H9 (cell line): Measurements from ENCODE around the gene RB1. TPM values are rescaled to one million over a fixed set of nuclear protein-coding genes. Genes with fewer than 3 reads are reported as not detected.

Source experiments
- DNase-seq: peaks from one replicate; pipeline ENCODE4 v3.0.0-alpha.2; 2017
- H2AFZ ChIP-seq: one replicate; pipeline ENCODE4 v1.6.1; 2013; ENCODE audit warnings: mild to moderate bottlenecking, low read length, control low read depth, moderate library complexity
- H2AK5ac ChIP-seq: 2 replicates; pipeline ENCODE4 v1.6.1; 2013; ENCODE audit warnings: low read length, control low read depth, mixed read lengths; ENCODE audit not compliant: insufficient read length
- H2BK120ac ChIP-seq: one replicate; pipeline ENCODE4 v1.6.1; 2013; ENCODE audit warnings: low read depth, mild to moderate bottlenecking, low read length, control low read depth, inconsistent platforms; ENCODE audit not compliant: poor library complexity, severe bottlenecking
- H2BK12ac ChIP-seq: 2 replicates; pipeline ENCODE4 v1.6.1; 2013; ENCODE audit warnings: low read length, control low read depth, mixed read lengths, low read depth; ENCODE audit not compliant: insufficient read length
- H2BK15ac ChIP-seq: 2 replicates; pipeline ENCODE4 v1.6.1; 2013; ENCODE audit warnings: low read depth, low read length, control low read depth
- H2BK20ac ChIP-seq: one replicate; pipeline ENCODE4 v1.6.1; 2013; ENCODE audit warnings: low read depth, mild to moderate bottlenecking, low read length, control low read depth, inconsistent platforms; ENCODE audit not compliant: poor library complexity, severe bottlenecking
- H2BK5ac ChIP-seq: 2 replicates; pipeline ENCODE4 v1.6.1; 2013; ENCODE audit warnings: low read length, control low read depth, mixed read lengths; ENCODE audit not compliant: insufficient read length
- H3K14ac ChIP-seq: 2 replicates; pipeline ENCODE4 v1.6.1; 2013; ENCODE audit warnings: low read length, control low read depth; ENCODE audit not compliant: insufficient read depth
- H3K18ac ChIP-seq: 2 replicates; pipeline ENCODE4 v1.6.1; 2013; ENCODE audit warnings: low read depth, mild to moderate bottlenecking, mixed read lengths, low read length, control low read depth; ENCODE audit not compliant: insufficient read length
- H3K23ac ChIP-seq: 2 replicates; pipeline ENCODE4 v1.6.1; 2013; ENCODE audit warnings: low read length, control low read depth, mixed read lengths, low read depth; ENCODE audit not compliant: insufficient read length
- H3K23me2 ChIP-seq: 2 replicates; pipeline ENCODE4 v1.6.1; 2013; ENCODE audit warnings: low read depth, mild to moderate bottlenecking, mixed read lengths, low read length, control low read depth; ENCODE audit not compliant: insufficient read length, poor library complexity, severe bottlenecking
- H3K27ac ChIP-seq: 2 replicates; pipeline ENCODE4 v1.5.1; 2013; ENCODE audit warnings: low read length, control low read depth, mixed read lengths, low read depth; ENCODE audit not compliant: insufficient read length
- H3K27me3 ChIP-seq: 2 replicates; pipeline ENCODE4 v1.6.1; 2013; ENCODE audit warnings: low read length, control low read depth, inconsistent platforms; ENCODE audit not compliant: insufficient read depth
- H3K4ac ChIP-seq: 2 replicates; pipeline ENCODE4 v1.6.1; 2013; ENCODE audit warnings: low read depth, mild to moderate bottlenecking, control low read depth, inconsistent platforms, low read length, moderate library complexity
- H3K4me1 ChIP-seq: 2 replicates; pipeline ENCODE4 v1.6.1; 2013; ENCODE audit warnings: low read length, control low read depth, inconsistent platforms; ENCODE audit not compliant: insufficient read depth
- H3K4me2 ChIP-seq: 2 replicates; pipeline ENCODE4 v1.6.1; 2013; ENCODE audit warnings: low read length, control low read depth, mixed read lengths; ENCODE audit not compliant: insufficient read length, insufficient read depth
- H3K56ac ChIP-seq: 2 replicates; pipeline ENCODE4 v1.6.1; 2013; ENCODE audit warnings: low read depth, mild to moderate bottlenecking, mixed read lengths, low read length, control low read depth; ENCODE audit not compliant: insufficient read length
- H3K79me1 ChIP-seq: 2 replicates; pipeline ENCODE4 v1.6.1; 2013; ENCODE audit warnings: low read depth, mild to moderate bottlenecking, moderate library complexity, low read length, control low read depth, inconsistent platforms; ENCODE audit not compliant: insufficient read depth, poor library complexity, severe bottlenecking
- H3K79me2 ChIP-seq: 2 replicates; pipeline ENCODE4 v1.6.1; 2013; ENCODE audit warnings: low read length, control low read depth, inconsistent platforms; ENCODE audit not compliant: insufficient read depth
- H3K9ac ChIP-seq: 2 replicates; pipeline ENCODE4 v1.6.1; 2013; ENCODE audit warnings: low read length, control low read depth, mixed read lengths; ENCODE audit not compliant: insufficient read length; ENCODE audit errors: extremely low read depth
- H3K9me3 ChIP-seq: one replicate; pipeline ENCODE4 v1.6.1; 2013; ENCODE audit warnings: low read depth, low read length, inconsistent platforms; ENCODE audit not compliant: control insufficient read depth
- H3T11ph ChIP-seq: one replicate; pipeline ENCODE4 v1.6.1; 2013; ENCODE audit warnings: mild to moderate bottlenecking, low read length, control low read depth, inconsistent platforms
- H4K20me1 ChIP-seq: one replicate; pipeline ENCODE4 v1.6.1; 2013; ENCODE audit not compliant: control insufficient read depth, insufficient read length, insufficient read depth
- H4K5ac ChIP-seq: 2 replicates; pipeline ENCODE4 v1.6.1; 2013; ENCODE audit warnings: low read depth, mild to moderate bottlenecking, mixed read lengths, low read length, control low read depth; ENCODE audit not compliant: insufficient read length
- H4K8ac ChIP-seq: replicated peaks from 2 replicates; pipeline ENCODE4 v1.6.1; 2013; ENCODE audit warnings: low read length, control low read depth, mixed read lengths, low read depth; ENCODE audit not compliant: insufficient read length
- H4K91ac ChIP-seq: 2 replicates; pipeline ENCODE4 v1.6.1; 2013; ENCODE audit warnings: low read depth, mild to moderate bottlenecking, moderate library complexity, mixed read lengths, low read length, control low read depth; ENCODE audit not compliant: insufficient read length
- H3K27ac Mint-ChIP-seq, 3 experiments: 2 replicates in 2 of 3; 3 replicates in 1 of 3; pipeline ENCODE4 v1.8.0; 2020 to 2021; ENCODE audit warnings: mixed read lengths in 3 of 3, mild to moderate bottlenecking in 1 of 3, moderate library complexity in 1 of 3
- H3K27me3 Mint-ChIP-seq: 2 replicates; pipeline ENCODE4 v1.8.0; 2021; ENCODE audit warnings: low read depth, mild to moderate bottlenecking, moderate library complexity, mixed read lengths
- H3K36me3 Mint-ChIP-seq, 3 experiments: 2 replicates in 2 of 3; 3 replicates in 1 of 3; pipeline ENCODE4 v1.8.0; 2020 to 2021; ENCODE audit warnings: low read depth in 3 of 3, mixed read lengths in 3 of 3; ENCODE audit not compliant: insufficient read depth in 1 of 3
- H3K4me1 Mint-ChIP-seq, 2 experiments: 2 replicates each; pipeline ENCODE4 v1.8.0; 2020; ENCODE audit warnings: mixed read lengths in 2 of 2
- H3K4me3 Mint-ChIP-seq, 2 experiments: 2 replicates in 1 of 2; 3 replicates in 1 of 2; pipeline ENCODE4 v1.8.0; 2020 to 2021; ENCODE audit warnings: mild to moderate bottlenecking in 2 of 2, mixed read lengths in 2 of 2, moderate library complexity in 1 of 2
- H3K9me3 Mint-ChIP-seq, 2 experiments: 2 replicates in 1 of 2; 3 replicates in 1 of 2; pipeline ENCODE4 v1.8.0; 2020; ENCODE audit warnings: mild to moderate bottlenecking in 2 of 2, mixed read lengths in 2 of 2, moderate library complexity in 1 of 2
- WGBS: extraction: QIAGEN DNeasy Blood & Tissue Kit; methylation state at CpG from one replicate; pipeline ENCODE4 v1.1.7; 2013; ENCODE audit warnings: missing lambda C conversion rate, low lambda C conversion rate, mixed read lengths; ENCODE audit not compliant: insufficient read length; ENCODE audit errors: extremely low coverage; 5-methylcytosine and 5-hydroxymethylcytosine counted together
- total RNA-seq: library from RNA; stranded (reverse); gene quantifications from 2 replicates; pipeline ENCODE4 v1.2.1, GENCODE V29; 2021
- TF ChIP-seq, protein P1 (sequence below): fragments of 200-600 bp; sonication (generic); conservative IDR thresholded peaks from 3 replicates; pipeline ENCODE4 v1.8.0; 2021; ENCODE audit warnings: antibody characterized with exemption, mild to moderate bottlenecking

The RB1 gene
- total RNA-seq, 1 experiment from 2014 or later, result 20.5 TPM

DNA sequence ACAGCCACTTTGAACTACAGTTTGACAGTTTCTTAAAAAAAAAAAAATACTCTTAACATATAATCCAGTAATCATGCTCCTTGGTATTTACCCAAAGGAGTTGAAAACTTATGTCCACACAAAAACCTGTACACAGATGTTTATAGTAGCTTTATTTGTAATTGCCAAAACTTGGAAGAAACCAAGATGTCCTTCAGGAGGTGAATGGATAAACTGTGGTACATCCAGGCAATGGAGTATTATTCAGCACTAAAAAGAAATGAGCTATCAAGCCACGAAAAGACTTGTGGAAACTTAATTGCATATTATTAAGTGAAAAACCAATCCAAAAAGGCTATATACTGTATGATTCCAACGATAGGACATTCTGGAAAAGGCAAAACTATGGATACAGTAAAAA, 184.4 kb downstream of the RB1 start:
- Histone ChIP-seq H2AK5ac (no peak overlapping the region), H3K27ac (no peak overlapping the region), H3K79me2 (no peaks in the 10 kb centered on the region), H3K4me1 (no peaks in the 10 kb centered on the region), H2AFZ (no peak overlapping the region), H3K79me1 (no peaks in the 10 kb centered on the region), H4K20me1 (no peaks in the 10 kb centered on the region), H3K23ac (no peak overlapping the region), H3K23me2 (no peaks in the 10 kb centered on the region), H2BK5ac (no peak overlapping the region), H4K5ac (no peak overlapping the region), H3K9me3 (no peaks in the 10 kb centered on the region), H3K18ac (no peak overlapping the region), H3K27me3 (no peaks in the 10 kb centered on the region), H2BK12ac (no peak overlapping the region), H3K4me2 (no peak overlapping the region), H3K56ac (no peak overlapping the region), H2BK15ac (no peak overlapping the region), H3T11ph (no peak overlapping the region), H3K14ac (no peak overlapping the region), H3K9ac (no peak overlapping the region), H3K4ac (no peak overlapping the region), H2BK20ac (no peak overlapping the region), H4K91ac (no peak overlapping the region), H2BK120ac (no peak overlapping the region), H4K8ac (no peak overlapping the region)
- peaks cover 2 to 7% of the 10 kb centered on the region in 2 experiments; a peak in 4 of 5 replicates for H3K9me3 Mint-ChIP-seq
- no peak overlapping the region for H3K4me3 Mint-ChIP-seq
- TF ChIP-seq, protein P1, sequence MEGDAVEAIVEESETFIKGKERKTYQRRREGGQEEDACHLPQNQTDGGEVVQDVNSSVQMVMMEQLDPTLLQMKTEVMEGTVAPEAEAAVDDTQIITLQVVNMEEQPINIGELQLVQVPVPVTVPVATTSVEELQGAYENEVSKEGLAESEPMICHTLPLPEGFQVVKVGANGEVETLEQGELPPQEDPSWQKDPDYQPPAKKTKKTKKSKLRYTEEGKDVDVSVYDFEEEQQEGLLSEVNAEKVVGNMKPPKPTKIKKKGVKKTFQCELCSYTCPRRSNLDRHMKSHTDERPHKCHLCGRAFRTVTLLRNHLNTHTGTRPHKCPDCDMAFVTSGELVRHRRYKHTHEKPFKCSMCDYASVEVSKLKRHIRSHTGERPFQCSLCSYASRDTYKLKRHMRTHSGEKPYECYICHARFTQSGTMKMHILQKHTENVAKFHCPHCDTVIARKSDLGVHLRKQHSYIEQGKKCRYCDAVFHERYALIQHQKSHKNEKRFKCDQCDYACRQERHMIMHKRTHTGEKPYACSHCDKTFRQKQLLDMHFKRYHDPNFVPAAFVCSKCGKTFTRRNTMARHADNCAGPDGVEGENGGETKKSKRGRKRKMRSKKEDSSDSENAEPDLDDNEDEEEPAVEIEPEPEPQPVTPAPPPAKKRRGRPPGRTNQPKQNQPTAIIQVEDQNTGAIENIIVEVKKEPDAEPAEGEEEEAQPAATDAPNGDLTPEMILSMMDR, result no peak
- peaks cover 2 to 4% of the 10 kb centered on the region in 2 experiments; a peak in 2 of 4 replicates for H3K4me1 Mint-ChIP-seq
- H3K27ac Mint-ChIP-seq, result no peak overlapping the region
- H3K27me3 Mint-ChIP-seq, result no peaks in the 10 kb centered on the region
- DNase-seq, result no peak
- WGBS, result no CpG with 5 or more reads among the region's 2 CpGs
- H3K36me3 Mint-ChIP-seq, result peaks cover 15 to 30% (median 18%) of the 10 kb centered on the region in 3 experiments; a peak in 6 of 7 replicates
